Activated T-helper 2 cell treated with anti-CD3 and anti-CD28 coated beads, Interferon-gamma antibody, Interleukin-2, Interleukin-4, amounts not matched to agents 10 μg/mL and 5 μg/mL and 100 μg/mL, durations not matched to agents 14 hours and 24 hours and 36 hours (primary cell): ENCODE measurements around the gene DHODH. TPM values are rescaled to one million over a fixed set of nuclear protein-coding genes. Genes with fewer than 3 reads are reported as not detected.

Source experiments
- DNase-seq: peaks from one replicate; pipeline ENCODE4 v3.0.0; 2021; ENCODE audit warnings: low spot score
- H3K27ac Mint-ChIP-seq: one replicate; pipeline ENCODE4 v1.8.0; 2021; ENCODE audit warnings: mixed read lengths
- H3K27me3 Mint-ChIP-seq: one replicate; pipeline ENCODE4 v1.8.0; 2021; ENCODE audit warnings: low read depth, mixed read lengths
- H3K36me3 Mint-ChIP-seq: one replicate; pipeline ENCODE4 v1.8.0; 2021; ENCODE audit warnings: low read depth, mixed read lengths
- H3K4me1 Mint-ChIP-seq: one replicate; pipeline ENCODE4 v1.8.0; 2021; ENCODE audit warnings: low read depth, mixed read lengths
- H3K4me3 Mint-ChIP-seq: one replicate; pipeline ENCODE4 v1.8.0; 2021; ENCODE audit warnings: low read depth, mild to moderate bottlenecking, moderate library complexity, mixed read lengths
- H3K9me3 Mint-ChIP-seq: one replicate; pipeline ENCODE4 v1.8.0; 2021; ENCODE audit warnings: mixed read lengths
- intact Hi-C: fragments of 100-400 bp; cut with micrococcal nuclease; formaldehyde crosslinking; loops from one replicate; pipeline ENCODE4 v1.15.1; 2023
- total RNA-seq: library from RNA; stranded (reverse); gene quantifications from 2 replicates; pipeline ENCODE4 v1.2.3, GENCODE V29; 2022

The DHODH gene
- total RNA-seq, result 26.7 and 27.1 TPM in 2 replicates

- H3K4me3 Mint-ChIP-seq, result peak within 1 kb of the TSS; percentile 95
- H3K27ac Mint-ChIP-seq, result peak within 1 kb of the TSS; percentile 90
- intact Hi-C loops, result loop anchor here (1.0 to 5.0 kb wide), 4 partner anchors 85 to 659 kb away; partner anchors contain the start of genes DHX38, IST1 and TXNL4B
- peaks cover 18% of the 10 kb centered on the region for H3K36me3 Mint-ChIP-seq
- H3K27me3 Mint-ChIP-seq, result no peaks in the 10 kb centered on the region
- peaks cover 17% of the 10 kb centered on the region for H3K4me1 Mint-ChIP-seq
- DNase-seq, result peak; percentile 98
- H3K9me3 Mint-ChIP-seq, result no peaks in the 10 kb centered on the region
Observed at GRCh38 chr16:72008424-72009216, at the start of gene DHODH. DHODH (plus strand) TSS chr16:72008744; CDS start chr16:72008765, 21 bp downstream.

- peaks cover 18% of the 10 kb centered on the region for H3K4me1 Mint-ChIP-seq
- H3K27me3 Mint-ChIP-seq, result peaks cover 4% of the 10 kb centered on the region
- H3K36me3 Mint-ChIP-seq, result no peaks in the 10 kb centered on the region
- no peaks in the 10 kb centered on the region for H3K9me3 Mint-ChIP-seq
- no peak overlapping the region for H3K27ac Mint-ChIP-seq
- DNase-seq, result peak; percentile 67
- intact Hi-C loops, result loop anchor here (5.0 to 10.0 kb wide), 4 partner anchors 64 to 237 kb away; partner anchors contain the start of genes AP1G1, IST1, PHLPP2 and ZNF821
- no peak overlapping the region for H3K4me3 Mint-ChIP-seq
Observed at GRCh38 chr16:71961066-71962039, 47.2 kb upstream of the DHODH start.

- intact Hi-C loops, result loop anchor here (5.0 to 10.0 kb wide), 4 partner anchors 66 to 238 kb away; partner anchors contain the start of genes AP1G1, IST1, PHLPP2 and ZNF821
- H3K36me3 Mint-ChIP-seq, result no peaks in the 10 kb centered on the region
- H3K27me3 Mint-ChIP-seq, result peaks cover 4% of the 10 kb centered on the region
- H3K4me1 Mint-ChIP-seq, result peaks cover 13% of the 10 kb centered on the region
- no peak overlapping the region for H3K4me3 Mint-ChIP-seq
- H3K27ac Mint-ChIP-seq, result no peak overlapping the region
- no peak for DNase-seq
- H3K9me3 Mint-ChIP-seq, result no peaks in the 10 kb centered on the region
Observed at GRCh38 chr16:71963125-71963875, 45.2 kb upstream of the DHODH start.

- H3K9me3 Mint-ChIP-seq, result no peaks in the 10 kb centered on the region
- no peak overlapping the region for H3K27ac Mint-ChIP-seq
- no peak overlapping the region for H3K4me3 Mint-ChIP-seq
- no peaks in the 10 kb centered on the region for H3K27me3 Mint-ChIP-seq
- no peaks in the 10 kb centered on the region for H3K36me3 Mint-ChIP-seq
- peaks cover 11% of the 10 kb centered on the region for H3K4me1 Mint-ChIP-seq
- no peak for DNase-seq
- intact Hi-C loops, result loop anchor here (10.0 kb wide), 1 partner anchor 240 kb away; the partner anchor contains the start of gene PHLPP2
Observed at GRCh38 chr16:71965223-71965622, 43.3 kb upstream of the DHODH start.

DNA sequence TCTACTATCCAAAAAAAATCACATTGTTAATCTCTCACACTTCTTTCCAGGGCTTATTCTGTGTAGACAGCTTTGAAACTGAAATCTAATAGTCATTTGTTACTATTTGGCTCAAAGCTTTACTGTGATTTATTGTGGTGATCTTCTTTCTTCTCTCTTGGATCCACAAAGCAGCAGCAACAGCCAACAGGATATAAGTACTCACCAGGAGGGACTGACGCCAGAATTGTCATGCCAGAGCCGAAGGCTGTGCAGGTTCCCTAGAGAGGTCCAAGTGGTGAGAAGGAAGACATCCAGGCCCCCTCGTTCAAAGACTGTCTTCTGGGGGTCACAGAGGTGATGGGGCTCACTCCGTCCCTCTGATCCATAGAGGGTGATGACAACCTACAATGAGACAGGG, 41.6 kb upstream of the DHODH start:
- H3K9me3 Mint-ChIP-seq, result no peaks in the 10 kb centered on the region
- H3K36me3 Mint-ChIP-seq, result no peaks in the 10 kb centered on the region
- peaks cover 9% of the 10 kb centered on the region for H3K4me1 Mint-ChIP-seq
- H3K4me3 Mint-ChIP-seq, result no peak overlapping the region
- H3K27me3 Mint-ChIP-seq, result no peaks in the 10 kb centered on the region
- no peak overlapping the region for H3K27ac Mint-ChIP-seq
- DNase-seq, result no peak
- intact Hi-C loops, result loop anchor here (10.0 kb wide), 1 partner anchor 242 kb away; the partner anchor contains the start of gene PHLPP2

GRCh38 chr16:71969353-71969752, 39.2 kb upstream of the DHODH start:
- intact Hi-C loops, result loop anchor here (10.0 kb wide), 1 partner anchor 245 kb away; the partner anchor contains the start of gene PHLPP2
- Mint-ChIP-seq H3K27me3 (no peaks in the 10 kb centered on the region), H3K27ac (no peak overlapping the region), H3K36me3 (no peaks in the 10 kb centered on the region), H3K9me3 (no peaks in the 10 kb centered on the region), H3K4me3 (no peak overlapping the region), H3K4me1 (no peaks in the 10 kb centered on the region)
- no peak for DNase-seq

- no peaks in the 10 kb centered on the region for H3K4me1 Mint-ChIP-seq
- no peak overlapping the region for H3K27ac Mint-ChIP-seq
- no peaks in the 10 kb centered on the region for H3K36me3 Mint-ChIP-seq
- DNase-seq, result no peak
- no peak overlapping the region for H3K4me3 Mint-ChIP-seq
- H3K9me3 Mint-ChIP-seq, result no peaks in the 10 kb centered on the region
- no peaks in the 10 kb centered on the region for H3K27me3 Mint-ChIP-seq
- intact Hi-C loops, result no loop called here
Observed at GRCh38 chr16:71971571-71971970, 37.0 kb upstream of the DHODH start.

DNA sequence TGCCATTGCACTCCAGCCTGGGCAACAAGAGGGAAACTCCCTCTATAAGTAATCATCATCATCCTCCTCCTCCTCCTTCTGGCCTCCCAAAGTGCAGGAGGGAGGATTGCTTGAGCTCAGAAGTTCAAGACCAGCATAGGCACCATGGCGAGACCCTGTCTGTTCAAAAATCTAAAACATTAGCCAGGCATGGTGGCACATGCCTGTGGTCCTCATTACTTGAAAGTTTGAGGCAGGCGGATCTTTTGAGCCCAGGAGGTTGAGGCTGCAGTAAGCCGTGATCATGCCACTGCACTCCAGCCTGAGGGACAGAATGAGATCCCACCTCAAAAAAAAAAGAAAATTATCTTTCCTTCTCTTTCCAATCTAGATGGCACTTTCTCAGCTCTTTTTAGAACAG, 36.2 kb upstream of the DHODH start:
- no peaks in the 10 kb centered on the region for H3K27me3 Mint-ChIP-seq
- no peaks in the 10 kb centered on the region for H3K4me1 Mint-ChIP-seq
- H3K27ac Mint-ChIP-seq, result no peak overlapping the region
- H3K4me3 Mint-ChIP-seq, result no peak overlapping the region
- H3K36me3 Mint-ChIP-seq, result no peaks in the 10 kb centered on the region
- no peaks in the 10 kb centered on the region for H3K9me3 Mint-ChIP-seq
- no peak for DNase-seq
- intact Hi-C loops, result no loop called here

DNA sequence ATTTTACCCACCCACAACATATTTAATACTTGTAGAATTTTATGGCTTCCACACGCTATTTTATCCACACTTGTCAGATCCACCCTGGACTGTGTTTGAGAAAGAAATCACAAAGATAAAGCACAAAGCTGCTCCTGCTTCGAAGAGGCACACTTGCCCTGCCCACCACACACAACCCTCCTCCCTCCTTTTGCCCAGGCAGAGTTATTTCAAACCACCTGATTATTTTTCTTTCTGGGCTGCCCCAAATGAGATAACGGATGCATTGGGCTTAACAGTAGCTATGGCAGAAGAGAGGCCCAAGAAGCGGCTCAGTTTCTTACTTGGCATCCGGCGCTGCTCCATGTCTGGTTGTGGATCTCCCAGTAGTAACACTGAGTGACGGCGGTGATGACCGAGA, 35.5 kb upstream of the DHODH start:
- H3K4me1 Mint-ChIP-seq, result no peaks in the 10 kb centered on the region
- no peaks in the 10 kb centered on the region for H3K36me3 Mint-ChIP-seq
- no peak overlapping the region for H3K27ac Mint-ChIP-seq
- H3K9me3 Mint-ChIP-seq, result no peaks in the 10 kb centered on the region
- no peak overlapping the region for H3K4me3 Mint-ChIP-seq
- intact Hi-C loops, result no loop called here
- no peaks in the 10 kb centered on the region for H3K27me3 Mint-ChIP-seq
- no peak for DNase-seq

GRCh38 chr16:71974068-71974818, 34.3 kb upstream of the DHODH start:
- Mint-ChIP-seq H3K36me3 (no peaks in the 10 kb centered on the region), H3K27ac (no peak overlapping the region), H3K4me1 (no peaks in the 10 kb centered on the region), H3K9me3 (no peaks in the 10 kb centered on the region), H3K4me3 (no peak overlapping the region), H3K27me3 (no peaks in the 10 kb centered on the region)
- DNase-seq, result no peak
- intact Hi-C loops, result no loop called here

DNA sequence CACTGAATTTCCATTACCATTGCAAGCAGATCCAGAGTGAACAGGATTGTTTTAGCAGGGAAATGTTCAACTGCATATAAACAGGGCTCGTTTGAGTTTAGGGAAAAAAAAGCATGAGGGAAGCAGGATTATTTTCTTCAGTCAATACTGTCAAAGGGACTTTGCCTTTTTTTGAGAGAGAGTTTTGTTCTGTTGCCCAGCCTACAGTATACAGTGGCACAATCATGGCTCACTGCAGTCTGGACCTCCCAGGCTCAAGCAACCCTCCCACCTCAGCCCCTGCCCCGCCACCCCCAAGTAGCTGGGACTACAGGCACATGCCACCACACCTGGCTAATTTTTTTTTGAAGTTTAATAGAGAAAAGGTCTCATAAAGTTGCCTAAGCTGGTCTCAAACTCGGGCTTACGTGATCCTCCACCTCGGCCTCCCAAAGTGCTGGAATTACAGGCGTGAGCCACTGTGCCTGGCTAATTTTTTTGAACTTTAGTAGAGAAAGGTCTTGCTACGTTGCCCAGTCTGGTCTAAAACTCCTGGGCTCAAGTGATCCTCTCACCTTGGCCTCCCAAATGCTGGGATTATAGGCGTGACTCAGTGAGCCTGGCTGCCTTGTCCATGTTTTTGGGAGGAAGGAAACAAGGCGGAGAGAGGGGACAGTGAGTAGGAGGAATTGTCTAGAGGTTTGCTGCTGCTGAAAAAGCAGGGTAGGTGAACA, 23.1 kb upstream of the DHODH start:
- DNase-seq, result no peak
- no peaks in the 10 kb centered on the region for H3K9me3 Mint-ChIP-seq
- no peak overlapping the region for H3K4me3 Mint-ChIP-seq
- peaks cover 15% of the 10 kb centered on the region for H3K27me3 Mint-ChIP-seq
- no peak overlapping the region for H3K27ac Mint-ChIP-seq
- intact Hi-C loops, result no loop called here
- H3K4me1 Mint-ChIP-seq, result no peaks in the 10 kb centered on the region
- H3K36me3 Mint-ChIP-seq, result no peaks in the 10 kb centered on the region
